GM10266 (cell line): ENCODE data around the gene USP3.

Experiments
- DNase-seq: peaks from one replicate; pipeline ENCODE4 v3.0.0; 2012; ENCODE audit errors: extremely low spot score
- CTCF ChIP-seq: IDR thresholded peaks from 2 replicates; pipeline ENCODE4 v1.5.1; 2012; ENCODE audit warnings: mild to moderate bottlenecking, low read depth; ENCODE audit not compliant: control insufficient read depth, insufficient read depth; ENCODE audit errors: missing control alignments

The USP3 gene

GRCh38 chr15:63509955-63510940 is 5.9 kb downstream of the USP3 start:
- TF ChIP-seq CTCF: no peak
- no peak for DNase-seq

GRCh38 chr15:63512148-63512547 is 7.8 kb downstream of the USP3 start:
- TF ChIP-seq CTCF: no peak
- DNase-seq: no peak

GRCh38 chr15:63513271-63513670 is 8.9 kb downstream of the USP3 start:
- DNase-seq: no peak
- no peak for TF ChIP-seq CTCF

- TF ChIP-seq CTCF: no peak
- no peak for DNase-seq
These were observed 9.3 kb downstream of the USP3 start for GRCh38 chr15:63513728-63514127.

- DNase-seq: no peak
- TF ChIP-seq CTCF: no peak
These were observed 10.1 kb downstream of the USP3 start for GRCh38 chr15:63514531-63514943.

- TF ChIP-seq CTCF: no peak
- no peak for DNase-seq
These were observed 12.8 kb downstream of the USP3 start for GRCh38 chr15:63517202-63517601.

- no peak for TF ChIP-seq CTCF
These were observed 13.2 kb downstream of the USP3 start for GRCh38 chr15:63517628-63518027.

More at GRCh38 chr15:63517628-63518027, 13.2 kb downstream of the USP3 start:
- no peak for DNase-seq
